Suprapubic skin (tissue), 3 donors: ENCODE results near the gene HSFX3.
"Not testable (repeated sequence)": the region's sequence is repeated elsewhere in the genome, so short reads cannot be mapped to it uniquely, and the experiment has no call there.

Source experiments
- CTCF ChIP-seq, 2 donors: fragments of 200-600 bp in 1 of 2; fragments of 450-650 bp in 1 of 2; sonication (generic) in 1 of 2; IDR thresholded peaks; one replicate each; pipeline ENCODE4 v1.5.1; 2016 to 2019; ENCODE audit warnings: antibody characterized with exemption in 2 of 2, mild to moderate bottlenecking in 1 of 2, moderate library complexity in 1 of 2
- POLR2AphosphoS5 ChIP-seq, 3 donors: sonication (generic); formaldehyde crosslinking; IDR thresholded peaks; one replicate each; pipeline ENCODE4 v1.6.1; 2017; ENCODE audit warnings: antibody characterized with exemption in 3 of 3

- TF ChIP-seq POLR2AphosphoS5, CTCF (IDR thresholded peaks at IDR 0.05): not testable (repeated sequence)
These were observed 45.5 kb upstream of the HSFX3 start, which contains the start of gene HSFX2 for GRCh38 chrX:149595214-149595613.
